GM23338 (cell line): ENCODE measurements around the gene WASF2. TPM values are rescaled to one million over a fixed set of nuclear protein-coding genes. Genes with fewer than 3 reads are reported as not detected.
A peak's percentile ranks its signal among the peaks of the same experiment; 100 is the strongest.

Experiments
- ATAC-seq: fragments of 200-7000 bp; cut with Tn5 transposase; 3 replicates; pipeline ENCODE4 v1.9.1; 2020
- DNase-seq: peaks from one replicate; pipeline ENCODE4 v3.0.0-alpha.2; 2015; ENCODE audit warnings: low spot score
- H2AFZ ChIP-seq: fragments of 200-600 bp; sonication (generic); 2 replicates; pipeline ENCODE4 v1.8.0; 2016; ENCODE audit warnings: antibody characterized with exemption, mild to moderate bottlenecking, moderate library complexity
- H3F3A ChIP-seq: fragments of 200-600 bp; sonication (generic); replicated peaks from 2 replicates; pipeline ENCODE4 v1.8.0; 2017; ENCODE audit warnings: antibody characterized with exemption, mixed run types, low read depth
- H3K27ac ChIP-seq: fragments of 200-600 bp; sonication (generic); 2 replicates; pipeline ENCODE4 v1.6.1; 2016; ENCODE audit warnings: low read depth
- H3K27me3 ChIP-seq: fragments of 200-600 bp; sonication (generic); 2 replicates; pipeline ENCODE4 v1.8.0; 2016; ENCODE audit warnings: mild to moderate bottlenecking, mixed run types, moderate library complexity; ENCODE audit not compliant: insufficient read depth
- H3K36me3 ChIP-seq: fragments of 200-600 bp; sonication (generic); 2 replicates; pipeline ENCODE4 v1.8.0; 2016; ENCODE audit warnings: mild to moderate bottlenecking; ENCODE audit not compliant: insufficient read depth
- H3K4me1 ChIP-seq: fragments of 200-600 bp; sonication (generic); 2 replicates; pipeline ENCODE4 v1.8.0; 2016; ENCODE audit warnings: mild to moderate bottlenecking, moderate library complexity; ENCODE audit not compliant: insufficient read depth
- H3K4me2 ChIP-seq: fragments of 200-600 bp; sonication (generic); 2 replicates; pipeline ENCODE4 v1.7.1; 2017; ENCODE audit warnings: mixed run types
- H3K4me3 ChIP-seq: fragments of 200-600 bp; sonication (generic); 2 replicates; pipeline ENCODE4 v1.6.1; 2016; ENCODE audit warnings: mixed run types
- H3K79me2 ChIP-seq: fragments of 200-600 bp; sonication (generic); replicated peaks from 2 replicates; pipeline ENCODE4 v1.8.0; 2017; ENCODE audit warnings: mild to moderate bottlenecking; ENCODE audit not compliant: insufficient read depth
- H3K9me2 ChIP-seq: fragments of 200-600 bp; sonication (generic); 2 replicates; pipeline ENCODE4 v1.8.0; 2017; ENCODE audit not compliant: insufficient read depth
- H4K20me1 ChIP-seq: fragments of 200-600 bp; sonication (generic); replicated peaks from 2 replicates; pipeline ENCODE4 v1.8.0; 2017; ENCODE audit warnings: mild to moderate bottlenecking; ENCODE audit not compliant: insufficient read depth
- H3K27ac Mint-ChIP-seq: 2 replicates; pipeline ENCODE4 v1.8.0; 2020; ENCODE audit warnings: inconsistent platforms, mild to moderate bottlenecking, moderate library complexity, mixed read lengths
- H3K27me3 Mint-ChIP-seq: 3 replicates; pipeline ENCODE4 v1.8.0; 2022; ENCODE audit warnings: low read depth, mild to moderate bottlenecking, moderate library complexity, mixed read lengths, inconsistent platforms; ENCODE audit not compliant: insufficient read depth, poor library complexity
- H3K36me3 Mint-ChIP-seq: 3 replicates; pipeline ENCODE4 v1.8.0; 2021; ENCODE audit warnings: low read depth, mild to moderate bottlenecking, inconsistent platforms, moderate library complexity, mixed read lengths
- H3K4me1 Mint-ChIP-seq: 3 replicates; pipeline ENCODE4 v1.8.0; 2020; ENCODE audit warnings: mild to moderate bottlenecking, inconsistent platforms, mixed read lengths
- H3K4me3 Mint-ChIP-seq: 3 replicates; pipeline ENCODE4 v1.8.0; 2021; ENCODE audit warnings: moderate library complexity, mild to moderate bottlenecking, inconsistent platforms, mixed read lengths
- H3K9me3 Mint-ChIP-seq: 3 replicates; pipeline ENCODE4 v1.8.0; 2020; ENCODE audit warnings: moderate library complexity, mild to moderate bottlenecking, inconsistent platforms, mixed read lengths
- CREB1 ChIP-seq: fragments of 250-450 bp; sonication (Bioruptor Pico); IDR thresholded peaks from 2 replicates; pipeline ENCODE4 v1.5.0; 2020; ENCODE audit warnings: low read depth, mild to moderate bottlenecking, moderate library complexity
- NANOG ChIP-seq: IDR thresholded peaks from 2 replicates; pipeline ENCODE4 v1.6.1; 2016; ENCODE audit warnings: antibody characterized with exemption, borderline replicate concordance
- ZNF331 ChIP-seq: fragments of 250-450 bp; sonication (Bioruptor Pico); IDR thresholded peaks from 2 replicates; pipeline ENCODE4 v1.5.0; 2020; ENCODE audit warnings: low read depth, mild to moderate bottlenecking, moderate library complexity
- polyA plus RNA-seq: library from polyadenylated mRNA; unstranded; fragments of >200 nt; fragmentation: Nextera tagmentation; extraction: Ambion mirVana; gene quantifications from 2 replicates; pipeline ENCODE4 v1.2.1, GENCODE V29; 2016
- total RNA-seq: library from RNA; depleted of rRNA; stranded (reverse); fragments of >200 nt; shearing (Covaris generic); gene quantifications from 2 replicates; pipeline ENCODE4 v1.2.3, GENCODE V29; 2014
- TF ChIP-seq, protein P1 (sequence below): fragments of 250-450 bp; sonication (Bioruptor Pico); IDR thresholded peaks from 2 replicates; pipeline ENCODE4 v1.5.0; 2020; ENCODE audit warnings: mild to moderate bottlenecking, moderate library complexity
- TF ChIP-seq, protein P2 (sequence below): IDR thresholded peaks from one replicate; pipeline ENCODE4 v1.6.1; 2018; ENCODE audit warnings: antibody characterized with exemption; ENCODE audit not compliant: unreplicated experiment
- TF ChIP-seq, protein P3 (sequence below), 2 experiments: fragments of 200-600 bp in 1 of 2; sonication (generic) in 1 of 2; conservative IDR thresholded peaks; 2 replicates each; pipeline versions ENCODE4 v1.5.1 to v1.6.1; 2016 to 2017; ENCODE audit warnings: antibody characterized with exemption in 2 of 2, low read depth in 2 of 2, mild to moderate bottlenecking in 2 of 2, moderate library complexity in 1 of 2

The WASF2 gene
- total and polyA plus RNA-seq, 2 experiments from 2014 or later, result 40.9 to 95.6 TPM

DNA sequence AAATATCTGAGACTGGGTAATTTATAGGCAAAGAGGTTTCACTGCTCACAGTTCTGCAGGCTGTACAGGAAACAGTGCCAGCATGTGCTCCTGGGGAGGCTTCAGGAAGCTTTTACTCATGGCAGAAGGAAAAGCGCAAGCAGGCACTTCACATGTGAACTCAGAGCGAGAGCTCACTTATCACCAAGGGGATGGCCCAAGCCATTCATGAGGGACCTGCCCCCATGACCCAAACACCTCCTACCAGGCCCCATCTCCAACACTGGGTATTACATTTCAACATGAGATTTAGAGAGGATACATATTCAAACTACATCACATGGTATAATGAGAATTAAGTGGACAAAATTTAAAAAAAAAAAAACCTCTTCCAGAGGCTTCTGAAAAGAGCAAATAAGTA, 13.7 kb downstream of the WASF2 start:
- H2AFZ ChIP-seq, result no peak overlapping the region
- H3K9me3 Mint-ChIP-seq, result no peaks in the 10 kb centered on the region; the same call in 2 of the 3 replicates
- H3K4me3 Mint-ChIP-seq, result no peak overlapping the region
- TF ChIP-seq, protein P1, sequence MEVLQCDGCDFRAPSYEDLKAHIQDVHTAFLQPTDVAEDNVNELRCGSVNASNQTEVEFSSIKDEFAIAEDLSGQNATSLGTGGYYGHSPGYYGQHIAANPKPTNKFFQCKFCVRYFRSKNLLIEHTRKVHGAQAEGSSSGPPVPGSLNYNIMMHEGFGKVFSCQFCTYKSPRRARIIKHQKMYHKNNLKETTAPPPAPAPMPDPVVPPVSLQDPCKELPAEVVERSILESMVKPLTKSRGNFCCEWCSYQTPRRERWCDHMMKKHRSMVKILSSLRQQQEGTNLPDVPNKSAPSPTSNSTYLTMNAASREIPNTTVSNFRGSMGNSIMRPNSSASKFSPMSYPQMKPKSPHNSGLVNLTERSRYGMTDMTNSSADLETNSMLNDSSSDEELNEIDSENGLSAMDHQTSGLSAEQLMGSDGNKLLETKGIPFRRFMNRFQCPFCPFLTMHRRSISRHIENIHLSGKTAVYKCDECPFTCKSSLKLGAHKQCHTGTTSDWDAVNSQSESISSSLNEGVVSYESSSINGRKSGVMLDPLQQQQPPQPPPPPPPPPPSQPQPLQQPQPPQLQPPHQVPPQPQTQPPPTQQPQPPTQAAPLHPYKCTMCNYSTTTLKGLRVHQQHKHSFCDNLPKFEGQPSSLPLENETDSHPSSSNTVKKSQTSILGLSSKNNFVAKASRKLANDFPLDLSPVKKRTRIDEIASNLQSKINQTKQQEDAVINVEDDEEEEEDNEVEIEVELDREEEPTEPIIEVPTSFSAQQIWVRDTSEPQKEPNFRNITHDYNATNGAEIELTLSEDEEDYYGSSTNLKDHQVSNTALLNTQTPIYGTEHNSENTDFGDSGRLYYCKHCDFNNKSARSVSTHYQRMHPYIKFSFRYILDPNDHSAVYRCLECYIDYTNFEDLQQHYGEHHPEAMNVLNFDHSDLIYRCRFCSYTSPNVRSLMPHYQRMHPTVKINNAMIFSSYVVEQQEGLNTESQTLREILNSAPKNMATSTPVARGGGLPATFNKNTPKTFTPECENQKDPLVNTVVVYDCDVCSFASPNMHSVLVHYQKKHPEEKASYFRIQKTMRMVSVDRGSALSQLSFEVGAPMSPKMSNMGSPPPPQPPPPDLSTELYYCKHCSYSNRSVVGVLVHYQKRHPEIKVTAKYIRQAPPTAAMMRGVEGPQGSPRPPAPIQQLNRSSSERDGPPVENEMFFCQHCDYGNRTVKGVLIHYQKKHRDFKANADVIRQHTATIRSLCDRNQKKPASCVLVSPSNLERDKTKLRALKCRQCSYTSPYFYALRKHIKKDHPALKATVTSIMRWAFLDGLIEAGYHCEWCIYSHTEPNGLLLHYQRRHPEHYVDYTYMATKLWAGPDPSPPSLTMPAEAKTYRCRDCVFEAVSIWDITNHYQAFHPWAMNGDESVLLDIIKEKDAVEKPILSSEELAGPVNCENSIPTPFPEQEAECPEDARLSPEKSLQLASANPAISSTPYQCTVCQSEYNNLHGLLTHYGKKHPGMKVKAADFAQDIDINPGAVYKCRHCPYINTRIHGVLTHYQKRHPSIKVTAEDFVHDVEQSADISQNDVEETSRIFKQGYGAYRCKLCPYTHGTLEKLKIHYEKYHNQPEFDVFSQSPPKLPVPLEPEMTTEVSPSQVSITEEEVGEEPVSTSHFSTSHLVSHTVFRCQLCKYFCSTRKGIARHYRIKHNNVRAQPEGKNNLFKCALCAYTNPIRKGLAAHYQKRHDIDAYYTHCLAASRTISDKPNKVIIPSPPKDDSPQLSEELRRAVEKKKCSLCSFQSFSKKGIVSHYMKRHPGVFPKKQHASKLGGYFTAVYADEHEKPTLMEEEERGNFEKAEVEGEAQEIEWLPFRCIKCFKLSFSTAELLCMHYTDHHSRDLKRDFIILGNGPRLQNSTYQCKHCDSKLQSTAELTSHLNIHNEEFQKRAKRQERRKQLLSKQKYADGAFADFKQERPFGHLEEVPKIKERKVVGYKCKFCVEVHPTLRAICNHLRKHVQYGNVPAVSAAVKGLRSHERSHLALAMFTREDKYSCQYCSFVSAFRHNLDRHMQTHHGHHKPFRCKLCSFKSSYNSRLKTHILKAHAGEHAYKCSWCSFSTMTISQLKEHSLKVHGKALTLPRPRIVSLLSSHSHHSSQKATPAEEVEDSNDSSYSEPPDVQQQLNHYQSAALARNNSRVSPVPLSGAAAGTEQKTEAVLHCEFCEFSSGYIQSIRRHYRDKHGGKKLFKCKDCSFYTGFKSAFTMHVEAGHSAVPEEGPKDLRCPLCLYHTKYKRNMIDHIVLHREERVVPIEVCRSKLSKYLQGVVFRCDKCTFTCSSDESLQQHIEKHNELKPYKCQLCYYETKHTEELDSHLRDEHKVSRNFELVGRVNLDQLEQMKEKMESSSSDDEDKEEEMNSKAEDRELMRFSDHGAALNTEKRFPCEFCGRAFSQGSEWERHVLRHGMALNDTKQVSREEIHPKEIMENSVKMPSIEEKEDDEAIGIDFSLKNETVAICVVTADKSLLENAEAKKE (CRISPR knock-in tag), result no peak
- no peak for TF ChIP-seq NANOG
- TF ChIP-seq, protein P2, sequence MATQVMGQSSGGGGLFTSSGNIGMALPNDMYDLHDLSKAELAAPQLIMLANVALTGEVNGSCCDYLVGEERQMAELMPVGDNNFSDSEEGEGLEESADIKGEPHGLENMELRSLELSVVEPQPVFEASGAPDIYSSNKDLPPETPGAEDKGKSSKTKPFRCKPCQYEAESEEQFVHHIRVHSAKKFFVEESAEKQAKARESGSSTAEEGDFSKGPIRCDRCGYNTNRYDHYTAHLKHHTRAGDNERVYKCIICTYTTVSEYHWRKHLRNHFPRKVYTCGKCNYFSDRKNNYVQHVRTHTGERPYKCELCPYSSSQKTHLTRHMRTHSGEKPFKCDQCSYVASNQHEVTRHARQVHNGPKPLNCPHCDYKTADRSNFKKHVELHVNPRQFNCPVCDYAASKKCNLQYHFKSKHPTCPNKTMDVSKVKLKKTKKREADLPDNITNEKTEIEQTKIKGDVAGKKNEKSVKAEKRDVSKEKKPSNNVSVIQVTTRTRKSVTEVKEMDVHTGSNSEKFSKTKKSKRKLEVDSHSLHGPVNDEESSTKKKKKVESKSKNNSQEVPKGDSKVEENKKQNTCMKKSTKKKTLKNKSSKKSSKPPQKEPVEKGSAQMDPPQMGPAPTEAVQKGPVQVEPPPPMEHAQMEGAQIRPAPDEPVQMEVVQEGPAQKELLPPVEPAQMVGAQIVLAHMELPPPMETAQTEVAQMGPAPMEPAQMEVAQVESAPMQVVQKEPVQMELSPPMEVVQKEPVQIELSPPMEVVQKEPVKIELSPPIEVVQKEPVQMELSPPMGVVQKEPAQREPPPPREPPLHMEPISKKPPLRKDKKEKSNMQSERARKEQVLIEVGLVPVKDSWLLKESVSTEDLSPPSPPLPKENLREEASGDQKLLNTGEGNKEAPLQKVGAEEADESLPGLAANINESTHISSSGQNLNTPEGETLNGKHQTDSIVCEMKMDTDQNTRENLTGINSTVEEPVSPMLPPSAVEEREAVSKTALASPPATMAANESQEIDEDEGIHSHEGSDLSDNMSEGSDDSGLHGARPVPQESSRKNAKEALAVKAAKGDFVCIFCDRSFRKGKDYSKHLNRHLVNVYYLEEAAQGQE, result no peak
- no peak for TF ChIP-seq CREB1 (CRISPR knock-in tag)
- TF ChIP-seq ZNF331 (CRISPR knock-in tag), result no peak
- TF ChIP-seq, protein P3, sequence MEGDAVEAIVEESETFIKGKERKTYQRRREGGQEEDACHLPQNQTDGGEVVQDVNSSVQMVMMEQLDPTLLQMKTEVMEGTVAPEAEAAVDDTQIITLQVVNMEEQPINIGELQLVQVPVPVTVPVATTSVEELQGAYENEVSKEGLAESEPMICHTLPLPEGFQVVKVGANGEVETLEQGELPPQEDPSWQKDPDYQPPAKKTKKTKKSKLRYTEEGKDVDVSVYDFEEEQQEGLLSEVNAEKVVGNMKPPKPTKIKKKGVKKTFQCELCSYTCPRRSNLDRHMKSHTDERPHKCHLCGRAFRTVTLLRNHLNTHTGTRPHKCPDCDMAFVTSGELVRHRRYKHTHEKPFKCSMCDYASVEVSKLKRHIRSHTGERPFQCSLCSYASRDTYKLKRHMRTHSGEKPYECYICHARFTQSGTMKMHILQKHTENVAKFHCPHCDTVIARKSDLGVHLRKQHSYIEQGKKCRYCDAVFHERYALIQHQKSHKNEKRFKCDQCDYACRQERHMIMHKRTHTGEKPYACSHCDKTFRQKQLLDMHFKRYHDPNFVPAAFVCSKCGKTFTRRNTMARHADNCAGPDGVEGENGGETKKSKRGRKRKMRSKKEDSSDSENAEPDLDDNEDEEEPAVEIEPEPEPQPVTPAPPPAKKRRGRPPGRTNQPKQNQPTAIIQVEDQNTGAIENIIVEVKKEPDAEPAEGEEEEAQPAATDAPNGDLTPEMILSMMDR (conservative IDR thresholded peaks at IDR 0.05; ENCODE audit: low read depth in 2 of 2), result no peak
- peaks cover 21% of the 10 kb centered on the region for H3K4me1 Mint-ChIP-seq
- DNase-seq (no peak), ATAC-seq (peak; percentile 38; the same call in 2 of the 3 replicates)
- H3K27me3 Mint-ChIP-seq, result peaks cover 1% of the 10 kb centered on the region
- H3K9me2 ChIP-seq, result no peaks in the 10 kb centered on the region
- H3K4me1 ChIP-seq, result peaks cover 26% of the 10 kb centered on the region
- H3K27me3 ChIP-seq, result no peaks in the 10 kb centered on the region
- peaks cover 10% of the 10 kb centered on the region; the same call in 1 of the 2 replicates for H3F3A ChIP-seq
- H3K4me2 ChIP-seq, result no peak overlapping the region
- no peaks in the 10 kb centered on the region for H3K36me3 ChIP-seq
- 0 out of 2 replicates have a peak overlapping the region, but pooled peaks have one; percentile 26 for H3K27ac Mint-ChIP-seq
- peak overlapping the region; percentile 61; the same call in 1 of the 2 replicates for H3K27ac ChIP-seq
- no peak overlapping the region for H3K4me3 ChIP-seq
- H3K79me2 ChIP-seq, result peaks cover 94% of the 10 kb centered on the region
- peaks cover 5% of the 10 kb centered on the region for H4K20me1 ChIP-seq
- peaks cover 3% of the 10 kb centered on the region; the same call in 2 of the 3 replicates for H3K36me3 Mint-ChIP-seq
